NCI-H2227 (cell line): Measurements from ENCODE around the gene LILRA5.
A peak's percentile ranks its signal among the peaks of the same experiment; 100 is the strongest.
"Not testable (repeated sequence)": the region's sequence is repeated elsewhere in the genome, so short reads cannot be mapped to it uniquely, and the experiment has no call there.

Experiments used
- DNase-seq: peaks from one replicate; lab custom pipeline; 2025; ENCODE audit not compliant: unreplicated experiment; lab: John Stamatoyannopoulos, UW

The LILRA5 gene

GRCh38 chr19:54335164-54335563 is 22.2 kb upstream of the LILRA5 start:
- no peak for DNase-seq

DNA sequence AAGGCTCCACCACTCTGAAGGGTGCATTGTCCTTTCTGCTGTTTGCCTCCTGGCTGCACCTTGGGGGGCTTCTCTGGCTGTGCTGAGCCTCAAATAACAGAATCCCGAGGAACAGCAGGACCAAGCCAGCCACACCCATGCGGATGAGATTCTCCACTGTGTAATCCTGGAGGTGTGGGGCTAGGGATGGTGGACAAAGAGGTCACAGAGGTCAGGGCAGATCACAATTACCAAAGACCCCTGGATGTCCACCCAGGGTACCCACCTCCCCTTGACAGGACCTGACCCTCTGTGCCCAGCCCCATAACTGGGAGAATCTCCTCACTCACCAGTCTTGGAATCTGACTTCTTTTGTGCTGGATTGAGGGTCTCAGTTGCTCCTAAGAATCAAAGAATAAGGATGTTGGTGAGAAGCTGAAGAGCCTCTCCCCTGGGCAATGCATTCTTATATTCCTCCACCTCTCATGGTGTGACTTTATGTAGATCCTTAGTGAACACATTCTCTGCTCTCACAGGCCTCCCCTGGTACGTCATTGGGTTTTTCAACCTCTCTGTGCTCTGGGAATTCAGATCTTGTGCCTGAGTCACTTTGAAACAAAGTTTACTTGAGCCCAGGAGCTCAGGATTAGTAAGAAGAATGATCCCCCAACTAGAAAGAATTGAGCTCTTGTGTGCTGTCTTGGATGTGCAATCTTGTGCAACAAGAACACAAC is 20.8 kb upstream of the LILRA5 start:
- DNase-seq = no peak

DNA sequence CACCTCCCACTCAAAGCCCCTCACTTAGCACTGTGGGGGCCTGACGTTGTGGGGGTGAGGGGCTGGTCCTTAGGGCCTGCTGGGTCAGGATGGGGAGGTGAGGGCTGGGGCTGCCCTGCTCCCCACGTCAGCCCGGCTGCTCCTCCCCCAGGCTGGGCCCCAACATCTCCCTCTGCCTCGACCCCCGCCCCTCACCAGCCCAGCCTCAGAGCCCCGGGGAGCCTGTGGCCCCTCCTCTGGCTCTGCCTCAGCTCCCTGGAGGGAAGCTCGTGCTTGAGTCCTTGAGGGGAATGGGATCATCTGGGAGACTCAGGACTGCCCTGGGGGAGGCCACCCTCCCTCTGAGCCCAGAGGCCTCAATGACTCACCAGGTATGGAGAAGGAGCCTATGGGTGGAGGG is 19.2 kb upstream of the LILRA5 start:
- no peak for DNase-seq

GRCh38 chr19:54331626-54332025 is 18.7 kb upstream of the LILRA5 start:
- no peak for DNase-seq

DNA sequence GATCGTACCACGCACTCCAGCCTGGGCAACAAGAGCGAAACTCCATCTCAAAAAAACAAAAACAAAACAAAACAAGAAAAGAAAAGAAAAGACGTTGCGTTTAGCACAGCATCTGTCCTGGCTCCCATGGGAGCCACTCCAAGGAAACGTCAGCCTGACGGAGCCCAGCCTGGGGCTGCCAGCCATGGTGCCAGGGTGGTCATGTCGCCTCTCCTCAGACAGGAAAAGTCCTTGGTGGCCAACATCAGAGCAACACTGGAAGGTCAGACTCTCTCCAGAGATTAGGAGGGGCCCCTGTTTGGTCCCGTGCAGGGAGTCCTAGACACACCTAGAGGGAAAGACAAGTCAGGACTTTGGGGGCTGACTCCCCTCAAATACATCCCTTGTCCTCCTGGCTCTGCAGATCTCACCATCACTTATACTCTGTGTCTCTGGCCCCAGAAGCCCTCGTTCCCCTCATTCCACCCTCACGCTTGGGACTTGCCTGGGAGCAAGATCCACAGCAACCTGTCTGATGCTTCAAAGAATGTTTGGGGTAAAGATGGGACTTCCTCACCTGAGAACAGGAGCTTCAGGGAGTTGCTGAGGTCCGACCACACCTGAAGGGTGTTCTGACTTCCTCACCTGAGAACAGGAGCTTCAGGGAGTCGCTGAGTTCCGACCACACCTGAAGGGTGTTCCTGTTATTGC is 16.7 kb upstream of the LILRA5 start:
- no peak for DNase-seq

- not testable (repeated sequence) for DNase-seq
These were observed 15.8 kb upstream of the LILRA5 start for GRCh38 chr19:54328781-54329180.

GRCh38 chr19:54325631-54326030 is 12.7 kb upstream of the LILRA5 start:
- DNase-seq = no peak

- DNase-seq = peak; percentile 74
These were observed 12.2 kb upstream of the LILRA5 start for GRCh38 chr19:54325194-54325621.

DNA sequence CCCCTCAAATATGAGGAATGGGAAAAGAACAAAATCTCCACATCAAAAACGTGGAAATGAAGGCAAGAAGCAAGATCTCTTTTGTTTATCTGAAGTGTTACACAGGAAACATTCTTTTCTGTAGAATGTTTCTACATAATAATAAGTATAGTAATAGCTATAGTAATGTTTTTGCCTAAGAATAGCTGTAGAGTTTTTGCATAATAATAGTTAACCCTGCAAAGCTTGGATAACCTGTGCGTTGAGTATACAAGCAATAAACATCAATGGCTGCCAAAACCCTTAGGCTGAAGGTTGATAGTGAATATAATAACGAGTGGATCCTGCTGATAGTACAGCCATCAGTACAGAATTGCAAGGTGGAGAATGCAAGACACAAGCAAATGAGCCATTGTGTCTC is 11.1 kb upstream of the LILRA5 start:
- no peak for DNase-seq

- DNase-seq = not testable (repeated sequence)
These were observed 10.0 kb upstream of the LILRA5 start for GRCh38 chr19:54322934-54323333.

GRCh38 chr19:54322295-54322694 is 9.3 kb upstream of the LILRA5 start:
- DNase-seq = not testable (repeated sequence)

DNA sequence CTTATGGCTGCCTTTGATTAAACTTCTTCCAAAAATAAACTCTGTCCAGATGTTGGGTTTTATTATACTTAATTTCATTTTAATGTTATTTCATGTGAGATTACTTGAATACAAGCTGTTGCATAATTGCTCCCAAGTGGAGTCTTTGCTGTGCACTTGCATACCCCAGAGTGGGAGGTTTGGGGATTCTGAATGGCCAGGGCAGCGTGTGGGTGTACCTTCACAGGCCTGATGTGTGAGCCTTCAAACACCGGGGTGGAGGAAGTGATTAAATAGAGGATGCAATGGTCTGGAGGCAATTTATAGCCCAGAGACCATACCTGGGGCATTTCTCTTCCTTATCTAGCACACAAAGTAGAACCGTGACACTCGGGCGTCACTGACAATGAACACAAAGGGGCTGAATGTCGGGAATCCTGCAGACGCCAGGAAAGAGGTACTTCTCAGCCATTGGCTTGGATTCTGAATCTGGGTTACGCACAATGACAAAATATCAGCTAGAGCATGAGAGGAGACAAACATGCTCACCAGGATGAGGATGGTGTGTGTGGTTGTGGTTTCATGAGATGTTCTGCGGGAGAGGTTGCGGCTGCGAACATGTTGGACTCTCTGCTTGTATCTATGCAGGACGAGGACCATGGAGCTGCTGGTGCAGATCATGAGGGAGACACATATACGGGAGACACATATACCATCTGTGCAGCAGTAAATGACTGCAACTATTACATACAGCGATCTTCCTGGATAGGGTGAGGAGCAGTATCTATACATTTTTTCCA is 7.1 kb upstream of the LILRA5 start:
- no peak for DNase-seq

- DNase-seq = no peak
These were observed 6.1 kb upstream of the LILRA5 start for GRCh38 chr19:54319049-54319448.

DNA sequence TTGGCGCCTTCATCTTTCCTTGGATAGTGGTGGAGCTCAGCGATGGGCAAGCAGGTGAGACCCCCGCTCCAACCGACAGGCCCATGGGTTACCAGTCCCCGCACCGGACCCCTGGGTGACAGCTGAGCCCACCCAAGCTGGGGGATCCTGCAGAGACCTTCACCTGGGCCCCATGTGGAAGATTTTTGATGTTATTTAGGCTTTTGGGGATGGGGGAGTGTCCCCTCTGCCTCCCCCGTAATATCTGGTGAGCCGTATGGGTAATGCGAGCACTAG is 4.9 kb upstream of the LILRA5 start:
- DNase-seq = no peak

DNA sequence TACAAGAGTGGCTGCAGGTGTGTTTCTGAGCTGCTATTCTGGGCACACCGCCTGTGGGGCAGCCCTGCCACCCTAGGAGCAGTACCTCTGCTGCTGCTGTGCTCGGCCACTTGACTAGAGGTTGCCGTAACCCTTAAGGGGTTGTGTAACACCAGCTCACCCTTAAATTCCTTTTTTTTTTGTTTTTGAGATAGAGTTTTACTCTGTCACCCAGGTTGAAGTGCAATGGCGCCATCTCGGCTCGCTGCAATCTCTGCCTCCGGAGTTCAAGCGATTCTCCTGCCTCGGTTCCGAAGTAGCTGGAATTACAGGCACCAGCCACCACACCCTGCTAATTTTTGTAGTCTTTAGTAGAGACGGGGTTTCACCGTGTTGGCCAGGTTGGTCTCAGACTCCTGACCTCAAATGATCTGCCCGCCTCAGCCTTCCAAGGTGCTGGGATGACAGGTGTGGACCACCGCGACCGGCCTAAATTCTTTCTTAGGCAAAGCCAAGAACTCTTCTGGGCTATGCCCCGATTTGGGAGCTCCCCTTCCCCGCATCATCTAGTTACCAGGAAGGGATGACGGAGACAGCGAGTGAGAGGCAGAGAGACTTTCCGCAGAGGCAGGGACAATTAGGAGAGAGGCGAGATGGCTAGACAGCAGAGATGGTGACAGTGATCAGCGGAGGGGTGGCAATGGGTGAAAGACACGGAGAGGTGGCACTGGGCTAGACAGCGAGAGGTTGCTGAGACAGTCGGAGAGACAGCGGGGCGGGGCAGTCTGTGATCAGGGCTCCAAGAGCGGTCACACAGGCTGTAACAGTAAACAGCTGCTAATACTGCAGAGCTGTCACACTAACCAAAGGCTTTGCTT is 4.4 kb upstream of the LILRA5 start:
- DNase-seq = no peak

- DNase-seq = peak; percentile 67
These were observed 3.8 kb upstream of the LILRA5 start for GRCh38 chr19:54316746-54317107.

GRCh38 chr19:54315956-54316355 is 3.0 kb upstream of the LILRA5 start:
- no peak for DNase-seq

DNA sequence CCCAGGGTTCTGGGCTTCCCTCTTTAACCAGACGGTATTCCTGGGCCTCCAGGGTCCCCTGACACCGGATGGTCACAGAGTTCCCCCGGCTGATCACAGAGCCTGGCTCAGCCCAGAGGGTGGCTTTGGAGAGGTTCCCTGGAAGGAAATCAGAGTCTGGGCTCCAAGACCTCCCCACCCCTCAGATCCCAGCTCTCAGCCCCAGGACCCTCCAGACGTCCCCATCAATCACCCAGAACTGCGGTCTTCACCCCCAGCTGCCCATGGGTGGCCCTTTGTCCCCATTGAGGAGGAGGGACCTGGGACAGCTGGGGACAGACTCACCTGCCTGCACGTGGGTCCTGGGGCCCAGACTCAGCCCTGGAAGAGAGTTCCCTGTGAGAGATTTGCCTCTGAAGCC is 955 bp downstream of the LILRA5 start:
- no peak for DNase-seq

GRCh38 chr19:54311486-54311885 is 1.5 kb downstream of the LILRA5 start:
- DNase-seq = no peak

DNA sequence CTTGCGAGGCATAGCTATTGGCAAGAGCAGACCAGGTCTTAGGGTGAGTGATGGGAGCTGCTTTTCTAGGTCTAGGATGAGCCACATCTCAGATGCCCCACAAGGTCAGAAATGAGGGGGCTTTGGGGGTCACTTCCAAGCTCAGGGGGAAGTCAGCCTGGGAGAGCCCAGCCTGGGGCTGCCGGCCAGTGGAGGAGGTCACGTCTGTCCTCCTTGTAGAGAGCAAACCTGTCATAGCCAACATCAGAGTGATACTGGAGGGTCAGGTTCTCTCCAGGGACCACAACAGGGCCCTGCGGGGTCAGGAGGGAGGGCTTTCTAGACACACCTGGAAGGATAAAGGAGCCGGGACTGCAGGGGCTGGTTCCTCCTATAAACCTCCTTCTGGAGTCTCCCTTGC is 2.4 kb downstream of the LILRA5 start:
- no peak for DNase-seq

GRCh38 chr19:54309811-54310210 is 3.2 kb downstream of the LILRA5 start:
- DNase-seq = no peak
